ENCODE results near the gene BCL2.

The BCL2 gene

GRCh38 chr18:63137999-63138435 is 181.6 kb downstream of the BCL2 start:
- no peaks in the 10 kb centered on the region for H3K27me3 ChIP-seq (ENCODE audit: control insufficient read depth in 1 of 2, insufficient read depth in 2 of 2, low read length in 2 of 2)
- H3K4me3 ChIP-seq (ENCODE audit: low read depth in 1 of 2, low read length in 2 of 2) = peak overlapping the region; percentile 46 to 50
- H3K27ac ChIP-seq (ENCODE audit: low read depth, low read length) = no peak overlapping the region
- H3K36me3 ChIP-seq (ENCODE audit: control insufficient read depth in 1 of 2, insufficient read depth in 2 of 2, low read length in 2 of 2) = no peaks in the 10 kb centered on the region
- H3K4me1 ChIP-seq (ENCODE audit: control insufficient read depth in 1 of 2, insufficient read depth in 2 of 2, low read length in 2 of 2) = peaks cover 12 to 28% of the 10 kb centered on the region in 2 donors
- H3K9ac ChIP-seq (ENCODE audit: low read depth in 1 of 2, low read length in 2 of 2) = peak overlapping the region in 1 of 2 donors; percentile 21
- H3K9me3 ChIP-seq (ENCODE audit: control insufficient read depth in 1 of 2, low read length in 2 of 2) = no peaks in the 10 kb centered on the region

GRCh38 chr18:63135101-63135500 is 184.5 kb downstream of the BCL2 start:
- no peaks in the 10 kb centered on the region for H3K9me3 ChIP-seq (ENCODE audit: control insufficient read depth in 1 of 2, low read length in 2 of 2)
- H3K36me3 ChIP-seq (ENCODE audit: control insufficient read depth in 1 of 2, insufficient read depth in 2 of 2, low read length in 2 of 2) = no peaks in the 10 kb centered on the region
- H3K4me1 ChIP-seq (ENCODE audit: control insufficient read depth in 1 of 2, insufficient read depth in 2 of 2, low read length in 2 of 2) = peaks cover 26 to 43% of the 10 kb centered on the region in 2 donors
- no peak overlapping the region for H3K9ac ChIP-seq (ENCODE audit: low read depth in 1 of 2, low read length in 2 of 2)
- H3K27me3 ChIP-seq (ENCODE audit: control insufficient read depth in 1 of 2, insufficient read depth in 2 of 2, low read length in 2 of 2) = no peaks in the 10 kb centered on the region
- no peak overlapping the region for H3K27ac ChIP-seq (ENCODE audit: low read depth, low read length)
- no peak overlapping the region for H3K4me3 ChIP-seq (ENCODE audit: low read depth in 1 of 2, low read length in 2 of 2)

- Histone ChIP-seq H3K4me3 (ENCODE audit: low read depth in 1 of 2, low read length in 2 of 2) (peak overlapping the region; percentile 44 to 53), H3K9ac (ENCODE audit: low read depth in 1 of 2, low read length in 2 of 2) (peak overlapping the region in 1 of 2 donors; percentile 20)
Measured at GRCh38 chr18:63132819-63133200, 186.8 kb downstream of the BCL2 start.

GRCh38 chr18:63131959-63132818 is 187.4 kb downstream of the BCL2 start:
- peak overlapping the region; percentile 44 to 53 for H3K4me3 ChIP-seq (ENCODE audit: low read depth in 1 of 2, low read length in 2 of 2)
- peak overlapping the region in 1 of 2 donors; percentile 20 for H3K9ac ChIP-seq (ENCODE audit: low read depth in 1 of 2, low read length in 2 of 2)

More at GRCh38 chr18:63132819-63133200, 186.8 kb downstream of the BCL2 start:
- Histone ChIP-seq H3K27ac (ENCODE audit: low read depth, low read length) (no peak overlapping the region), H3K4me1 (ENCODE audit: control insufficient read depth in 1 of 2, insufficient read depth in 2 of 2, low read length in 2 of 2) (peaks cover 19 to 27% of the 10 kb centered on the region in 2 donors), H3K36me3 (ENCODE audit: control insufficient read depth in 1 of 2, insufficient read depth in 2 of 2, low read length in 2 of 2) (no peaks in the 10 kb centered on the region), H3K9me3 (ENCODE audit: control insufficient read depth in 1 of 2, low read length in 2 of 2) (no peaks in the 10 kb centered on the region), H3K27me3 (ENCODE audit: control insufficient read depth in 1 of 2, insufficient read depth in 2 of 2, low read length in 2 of 2) (no peaks in the 10 kb centered on the region)

GRCh38 chr18:63131106-63131958 is 188.2 kb downstream of the BCL2 start:
- Histone ChIP-seq H3K27ac (ENCODE audit: low read depth, low read length) (no peak overlapping the region), H3K4me1 (ENCODE audit: control insufficient read depth in 1 of 2, insufficient read depth in 2 of 2, low read length in 2 of 2) (peaks cover 19 to 22% of the 10 kb centered on the region in 2 donors), H3K4me3 (ENCODE audit: low read depth in 1 of 2, low read length in 2 of 2) (peak overlapping the region in 1 of 2 donors; percentile 53), H3K27me3 (ENCODE audit: control insufficient read depth in 1 of 2, insufficient read depth in 2 of 2, low read length in 2 of 2) (no peaks in the 10 kb centered on the region), H3K36me3 (ENCODE audit: control insufficient read depth in 1 of 2, insufficient read depth in 2 of 2, low read length in 2 of 2) (no peaks in the 10 kb centered on the region), H3K9me3 (ENCODE audit: control insufficient read depth in 1 of 2, low read length in 2 of 2) (no peaks in the 10 kb centered on the region), H3K9ac (ENCODE audit: low read depth in 1 of 2, low read length in 2 of 2) (no peak overlapping the region)

More at GRCh38 chr18:63131959-63132818, 187.4 kb downstream of the BCL2 start:
- Histone ChIP-seq H3K4me1 (ENCODE audit: control insufficient read depth in 1 of 2, insufficient read depth in 2 of 2, low read length in 2 of 2) (peaks cover 19 to 22% of the 10 kb centered on the region in 2 donors), H3K27ac (ENCODE audit: low read depth, low read length) (no peak overlapping the region), H3K9me3 (ENCODE audit: control insufficient read depth in 1 of 2, low read length in 2 of 2) (no peaks in the 10 kb centered on the region), H3K36me3 (ENCODE audit: control insufficient read depth in 1 of 2, insufficient read depth in 2 of 2, low read length in 2 of 2) (no peaks in the 10 kb centered on the region), H3K27me3 (ENCODE audit: control insufficient read depth in 1 of 2, insufficient read depth in 2 of 2, low read length in 2 of 2) (no peaks in the 10 kb centered on the region)

GRCh38 chr18:63130176-63130575 is 189.4 kb downstream of the BCL2 start:
- peaks cover 19 to 22% of the 10 kb centered on the region in 2 donors for H3K4me1 ChIP-seq (ENCODE audit: control insufficient read depth in 1 of 2, insufficient read depth in 2 of 2, low read length in 2 of 2)
- no peak overlapping the region for H3K27ac ChIP-seq (ENCODE audit: low read depth, low read length)
- no peaks in the 10 kb centered on the region for H3K9me3 ChIP-seq (ENCODE audit: control insufficient read depth in 1 of 2, low read length in 2 of 2)
- H3K36me3 ChIP-seq (ENCODE audit: control insufficient read depth in 1 of 2, insufficient read depth in 2 of 2, low read length in 2 of 2) = no peaks in the 10 kb centered on the region
- no peaks in the 10 kb centered on the region for H3K27me3 ChIP-seq (ENCODE audit: control insufficient read depth in 1 of 2, insufficient read depth in 2 of 2, low read length in 2 of 2)
- H3K9ac ChIP-seq (ENCODE audit: low read depth in 1 of 2, low read length in 2 of 2) = no peak overlapping the region
- no peak overlapping the region for H3K4me3 ChIP-seq (ENCODE audit: low read depth in 1 of 2, low read length in 2 of 2)

- no peak overlapping the region for H3K27ac ChIP-seq (ENCODE audit: low read depth, low read length)
- H3K4me3 ChIP-seq (ENCODE audit: low read depth in 1 of 2, low read length in 2 of 2) = no peak overlapping the region
- no peaks in the 10 kb centered on the region for H3K9me3 ChIP-seq (ENCODE audit: control insufficient read depth in 1 of 2, low read length in 2 of 2)
- no peaks in the 10 kb centered on the region for H3K36me3 ChIP-seq (ENCODE audit: control insufficient read depth in 1 of 2, insufficient read depth in 2 of 2, low read length in 2 of 2)
- H3K27me3 ChIP-seq (ENCODE audit: control insufficient read depth in 1 of 2, insufficient read depth in 2 of 2, low read length in 2 of 2) = no peaks in the 10 kb centered on the region
- H3K4me1 ChIP-seq (ENCODE audit: control insufficient read depth in 1 of 2, insufficient read depth in 2 of 2, low read length in 2 of 2) = peaks cover 19 to 22% of the 10 kb centered on the region in 2 donors
- no peak overlapping the region for H3K9ac ChIP-seq (ENCODE audit: low read depth in 1 of 2, low read length in 2 of 2)
Measured at GRCh38 chr18:63128237-63128974, 191.2 kb downstream of the BCL2 start.

- Histone ChIP-seq H3K27me3 (ENCODE audit: control insufficient read depth in 1 of 2, insufficient read depth in 2 of 2, low read length in 2 of 2) (no peaks in the 10 kb centered on the region), H3K4me3 (ENCODE audit: low read depth in 1 of 2, low read length in 2 of 2) (no peak overlapping the region), H3K9me3 (ENCODE audit: control insufficient read depth in 1 of 2, low read length in 2 of 2) (no peaks in the 10 kb centered on the region), H3K9ac (ENCODE audit: low read depth in 1 of 2, low read length in 2 of 2) (no peak overlapping the region), H3K27ac (ENCODE audit: low read depth, low read length) (no peak overlapping the region), H3K4me1 (ENCODE audit: control insufficient read depth in 1 of 2, insufficient read depth in 2 of 2, low read length in 2 of 2) (peaks cover 2 to 5% of the 10 kb centered on the region in 2 donors), H3K36me3 (ENCODE audit: control insufficient read depth in 1 of 2, insufficient read depth in 2 of 2, low read length in 2 of 2) (no peaks in the 10 kb centered on the region)
Measured at GRCh38 chr18:63126134-63127069, 193.2 kb downstream of the BCL2 start.

- H3K27ac ChIP-seq (ENCODE audit: low read depth, low read length) = no peak overlapping the region
- H3K9ac ChIP-seq (ENCODE audit: low read depth in 1 of 2, low read length in 2 of 2) = no peak overlapping the region
- H3K4me1 ChIP-seq (ENCODE audit: control insufficient read depth in 1 of 2, insufficient read depth in 2 of 2, low read length in 2 of 2) = no peaks in the 10 kb centered on the region
Measured at GRCh38 chr18:63120620-63121019, 198.9 kb downstream of the BCL2 start.

More at GRCh38 chr18:63120620-63121019, 198.9 kb downstream of the BCL2 start:
- Histone ChIP-seq H3K36me3 (ENCODE audit: control insufficient read depth in 1 of 2, insufficient read depth in 2 of 2, low read length in 2 of 2) (no peaks in the 10 kb centered on the region), H3K27me3 (ENCODE audit: control insufficient read depth in 1 of 2, insufficient read depth in 2 of 2, low read length in 2 of 2) (no peaks in the 10 kb centered on the region), H3K9me3 (ENCODE audit: control insufficient read depth in 1 of 2, low read length in 2 of 2) (no peaks in the 10 kb centered on the region), H3K4me3 (ENCODE audit: low read depth in 1 of 2, low read length in 2 of 2) (no peak overlapping the region)

Measured in duodenal mucosa (tissue), 2 donors.